Esophagus muscularis mucosa (tissue), 4 donors: ENCODE results near the gene TNFAIP2. TPM values are rescaled to one million over a fixed set of nuclear protein-coding genes. Genes with fewer than 3 reads are reported as not detected.

Experiments used
- DNase-seq: peaks from one replicate; pipeline ENCODE4 v3.0.0-alpha.2; 2017; ENCODE audit errors: extremely low spot score
- H3K27ac ChIP-seq, 4 donors: fragments of 200-600 bp; sonication (generic); replicated peaks in 1 of 4; 1 replicate in 3 of 4; 2 replicates in 1 of 4; pipeline ENCODE4 v1.5.1; 2016 to 2019; ENCODE audit warnings: mild to moderate bottlenecking in 1 of 4
- H3K27me3 ChIP-seq, 4 donors: fragments of 200-600 bp; sonication (generic); one replicate each; pipeline versions ENCODE4 v1.5.1 to v1.6.0; 2016 to 2019
- H3K36me3 ChIP-seq, 4 donors: fragments of 200-600 bp; sonication (generic); one replicate each; pipeline ENCODE4 v1.5.1; 2016 to 2019
- H3K4me1 ChIP-seq, 4 donors: fragments of 200-600 bp; sonication (generic); one replicate each; pipeline ENCODE4 v1.5.1; 2016 to 2019
- H3K4me3 ChIP-seq, 4 donors: fragments of 200-600 bp; sonication (generic); 1 replicate in 2 of 4; 2 replicates in 2 of 4; pipeline ENCODE4 v1.5.1; 2016 to 2019; ENCODE audit warnings: mild to moderate bottlenecking in 4 of 4, moderate library complexity in 1 of 4
- H3K9me3 ChIP-seq, 4 donors: fragments of 200-600 bp; sonication (generic); 1 replicate in 3 of 4; 2 replicates in 1 of 4; pipeline ENCODE4 v1.5.1; 2016 to 2019
- EP300 ChIP-seq: sonication (generic); formaldehyde crosslinking; IDR thresholded peaks from one replicate; pipeline ENCODE4 v1.6.1; 2017; ENCODE audit warnings: antibody characterized with exemption
- POLR2A ChIP-seq: fragments of 450-650 bp; IDR thresholded peaks from one replicate; pipeline ENCODE4 v1.6.1; 2017; ENCODE audit warnings: antibody characterized with exemption, moderate library complexity, mild to moderate bottlenecking, low read depth
- POLR2AphosphoS5 ChIP-seq, 2 donors: sonication (generic); formaldehyde crosslinking; IDR thresholded peaks; one replicate each; pipeline ENCODE4 v1.6.1; 2017; ENCODE audit warnings: antibody characterized with exemption in 2 of 2
- WGBS: methylation state at CpG from one replicate; pipeline ENCODE4 v1.1.5; 2018; 5-methylcytosine and 5-hydroxymethylcytosine counted together
- intact Hi-C: fragments of 100-400 bp; cut with DNase I; formaldehyde crosslinking; loops from one replicate; pipeline ENCODE4 v1.15.1; 2023
- total RNA-seq, 4 donors: library from RNA; depleted of rRNA; stranded (reverse); fragments of >200 nt; gene quantifications; one replicate each; pipeline versions ENCODE4 v1.1.0 to v1.2.1, GENCODE V29; 2016
- TF ChIP-seq, protein P1 (sequence below), 3 experiments: fragments of 200-600 bp in 2 of 3; fragments of 450-650 bp in 1 of 3; sonication (generic) in 2 of 3; IDR thresholded peaks; one replicate each; pipeline ENCODE4 v1.5.1; 2017 to 2019; ENCODE audit warnings: antibody characterized with exemption in 3 of 3, mild to moderate bottlenecking in 2 of 3, moderate library complexity in 1 of 3

Gene TNFAIP2
- total RNA-seq, 4 donors from 2014 or later: 29.0 to 104 (median 74.0) TPM

- H3K27me3 ChIP-seq: peaks cover 0 to 76% (median 33%) of the 10 kb centered on the region in 4 donors
- no CpG with 5 or more reads among the region's 20 CpGs for WGBS
- intact Hi-C loops: loop anchor here (2.0 kb wide), 1 partner anchor 188 kb away; no protein-coding TSS in a partner anchor
Observed at GRCh38 chr14:103104389-103104653, 18.9 kb upstream of the TNFAIP2 start.

GRCh38 chr14:103104654-103105452 lies 18.4 kb upstream of the TNFAIP2 start:
- 21% methylated on average over 8 of the region's 59 CpGs for WGBS
- intact Hi-C loops: loop anchor here (2.0 to 5.0 kb wide), 3 partner anchors 37 to 188 kb away; no protein-coding TSS in a partner anchor

More at GRCh38 chr14:103104389-103104653, 18.9 kb upstream of the TNFAIP2 start:
- H3K4me3 ChIP-seq: peak overlapping the region; percentile 20 to 45 (median 28)
- no peaks in the 10 kb centered on the region for H3K9me3 ChIP-seq
- DNase-seq: no peak
- TF ChIP-seq POLR2A: no peak
- no peak for TF ChIP-seq EP300
- TF ChIP-seq POLR2AphosphoS5 (IDR thresholded peaks at IDR 0.05): no peak
- TF ChIP-seq, protein P1, sequence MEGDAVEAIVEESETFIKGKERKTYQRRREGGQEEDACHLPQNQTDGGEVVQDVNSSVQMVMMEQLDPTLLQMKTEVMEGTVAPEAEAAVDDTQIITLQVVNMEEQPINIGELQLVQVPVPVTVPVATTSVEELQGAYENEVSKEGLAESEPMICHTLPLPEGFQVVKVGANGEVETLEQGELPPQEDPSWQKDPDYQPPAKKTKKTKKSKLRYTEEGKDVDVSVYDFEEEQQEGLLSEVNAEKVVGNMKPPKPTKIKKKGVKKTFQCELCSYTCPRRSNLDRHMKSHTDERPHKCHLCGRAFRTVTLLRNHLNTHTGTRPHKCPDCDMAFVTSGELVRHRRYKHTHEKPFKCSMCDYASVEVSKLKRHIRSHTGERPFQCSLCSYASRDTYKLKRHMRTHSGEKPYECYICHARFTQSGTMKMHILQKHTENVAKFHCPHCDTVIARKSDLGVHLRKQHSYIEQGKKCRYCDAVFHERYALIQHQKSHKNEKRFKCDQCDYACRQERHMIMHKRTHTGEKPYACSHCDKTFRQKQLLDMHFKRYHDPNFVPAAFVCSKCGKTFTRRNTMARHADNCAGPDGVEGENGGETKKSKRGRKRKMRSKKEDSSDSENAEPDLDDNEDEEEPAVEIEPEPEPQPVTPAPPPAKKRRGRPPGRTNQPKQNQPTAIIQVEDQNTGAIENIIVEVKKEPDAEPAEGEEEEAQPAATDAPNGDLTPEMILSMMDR (IDR thresholded peaks at IDR 0.05): no peak
- no peaks in the 10 kb centered on the region for H3K36me3 ChIP-seq
- peaks cover 26 to 46% (median 45%) of the 10 kb centered on the region in 4 donors for H3K4me1 ChIP-seq
- H3K27ac ChIP-seq: no peak overlapping the region

DNA sequence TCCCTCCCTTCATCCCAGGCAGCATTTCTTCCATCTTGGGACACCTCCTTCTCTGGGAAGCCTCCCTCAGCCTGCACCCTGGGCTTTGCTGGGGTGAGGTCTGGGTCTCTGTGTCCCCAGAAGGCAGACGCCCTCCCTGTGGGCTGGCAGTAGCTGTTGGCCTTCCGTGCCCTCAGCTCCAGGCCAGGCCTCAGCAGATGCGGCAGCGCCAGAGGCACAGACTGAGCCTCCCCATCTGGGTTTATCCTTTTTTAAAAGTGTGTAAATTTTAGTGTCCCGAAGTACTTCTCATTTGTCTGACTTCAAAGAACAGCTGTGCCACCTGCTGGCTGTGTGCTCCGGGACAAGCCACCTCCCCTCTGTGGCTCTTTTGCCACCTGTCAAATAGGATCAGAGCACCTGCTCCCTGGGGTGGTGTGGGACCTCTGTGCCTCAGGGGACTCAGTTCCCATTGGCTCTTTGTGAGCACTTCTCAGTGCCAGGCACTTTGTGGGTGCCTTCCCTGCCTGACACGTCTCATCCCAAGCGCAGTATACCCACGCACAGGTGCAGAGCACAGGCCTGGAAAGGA lies 17.6 kb upstream of the TNFAIP2 start:
- Histone ChIP-seq H3K4me3 (no peak overlapping the region), H3K9me3 (no peaks in the 10 kb centered on the region), H3K36me3 (no peaks in the 10 kb centered on the region), H3K27ac (no peak overlapping the region), H3K27me3 (peaks cover 0 to 65% (median 34%) of the 10 kb centered on the region in 4 donors), H3K4me1 (peaks cover 36 to 58% (median 55%) of the 10 kb centered on the region in 4 donors)
- WGBS: 66% methylated on average over 3 of the region's 9 CpGs
- TF ChIP-seq, protein P1 (IDR thresholded peaks at IDR 0.05): no peak
- TF ChIP-seq POLR2A (no peak), EP300 (no peak), POLR2AphosphoS5 (IDR thresholded peaks at IDR 0.05) (no peak)
- no peak for DNase-seq
- intact Hi-C loops: loop anchor here (2.0 to 5.0 kb wide), 3 partner anchors 37 to 187 kb away; no protein-coding TSS in a partner anchor

More at GRCh38 chr14:103104654-103105452, 18.4 kb upstream of the TNFAIP2 start:
- TF ChIP-seq POLR2A: no peak
- TF ChIP-seq, protein P1 (IDR thresholded peaks at IDR 0.05): peak; percentile 92 to 100 (median 98)
- Histone ChIP-seq H3K4me3 (peak overlapping the region in 1 of 4 donors; percentile 31), H3K27me3 (peaks cover 0 to 71% (median 33%) of the 10 kb centered on the region in 4 donors), H3K36me3 (no peaks in the 10 kb centered on the region), H3K4me1 (peaks cover 28 to 49% (median 47%) of the 10 kb centered on the region in 4 donors), H3K27ac (no peak overlapping the region), H3K9me3 (no peaks in the 10 kb centered on the region)
- DNase-seq: no peak

- Histone ChIP-seq H3K36me3 (no peaks in the 10 kb centered on the region), H3K4me1 (peaks cover 39 to 69% (median 65%) of the 10 kb centered on the region in 4 donors), H3K9me3 (no peaks in the 10 kb centered on the region), H3K27me3 (peaks cover 0 to 54% (median 26%) of the 10 kb centered on the region in 4 donors), H3K27ac (no peak overlapping the region), H3K4me3 (no peak overlapping the region)
- no peak for DNase-seq
- intact Hi-C loops: loop anchor here (5.0 kb wide), 2 partner anchors 35 to 80 kb away; no protein-coding TSS in a partner anchor
- 100% methylated on average over 2 of the region's 23 CpGs for WGBS
- TF ChIP-seq POLR2AphosphoS5 (IDR thresholded peaks at IDR 0.05): no peak
- no peak for TF ChIP-seq EP300
- TF ChIP-seq, protein P1 (IDR thresholded peaks at IDR 0.05): no peak
- TF ChIP-seq POLR2A: no peak
Observed at GRCh38 chr14:103107455-103107854, 15.8 kb upstream of the TNFAIP2 start.
